ENCODE results near the gene ATF4.

The ATF4 gene

GRCh38 chr22:39520226-39521105 is at the start of gene ATF4:
Gene ATF4 (plus strand): TSS chr22:39520562. CDS start chr22:39521446, 884 bp downstream.
- no peak for DNase-seq

- DNase-seq = no peak
Observed at GRCh38 chr22:39471381-39472141, 48.8 kb upstream of the ATF4 start.

GRCh38 chr22:39472570-39473556 is 47.5 kb upstream of the ATF4 start:
- DNase-seq = no peak

GRCh38 chr22:39473851-39474250 is 46.5 kb upstream of the ATF4 start:
- DNase-seq = no peak

- no peak for DNase-seq
Observed at GRCh38 chr22:39474351-39475111, 45.8 kb upstream of the ATF4 start.

GRCh38 chr22:39475337-39475736 is 45.0 kb upstream of the ATF4 start:
- DNase-seq = no peak

GRCh38 chr22:39475902-39476301 is 44.5 kb upstream of the ATF4 start:
- DNase-seq = no peak

GRCh38 chr22:39476664-39477063 is 43.7 kb upstream of the ATF4 start:
- DNase-seq = no peak

- no peak for DNase-seq
Observed at GRCh38 chr22:39477542-39477941, 42.8 kb upstream of the ATF4 start.

GRCh38 chr22:39478441-39478850 is 41.9 kb upstream of the ATF4 start:
- DNase-seq = no peak

GRCh38 chr22:39479254-39479653 is 41.1 kb upstream of the ATF4 start:
- no peak for DNase-seq

- no peak for DNase-seq
Observed at GRCh38 chr22:39480557-39480956, 39.8 kb upstream of the ATF4 start.

- no peak for DNase-seq
Observed at GRCh38 chr22:39481054-39481453, 39.3 kb upstream of the ATF4 start.

GRCh38 chr22:39481595-39481994 is 38.8 kb upstream of the ATF4 start:
- no peak for DNase-seq

GRCh38 chr22:39482768-39483167 is 37.6 kb upstream of the ATF4 start:
- no peak for DNase-seq

GRCh38 chr22:39486951-39487825 is 33.2 kb upstream of the ATF4 start:
- DNase-seq = no peak

GRCh38 chr22:39487826-39488520 is 32.4 kb upstream of the ATF4 start:
- no peak for DNase-seq

GRCh38 chr22:39488563-39489083 is 31.7 kb upstream of the ATF4 start:
- DNase-seq = no peak

- no peak for DNase-seq
Observed at GRCh38 chr22:39489094-39490068, 31.0 kb upstream of the ATF4 start.
